Calu3 (cell line): ENCODE measurements around the gene SULF2. TPM values are rescaled to one million over a fixed set of nuclear protein-coding genes. Genes with fewer than 3 reads are reported as not detected.

Source experiments
- BruUV-seq: library from RNA; stranded (reverse); fragments of 400-500 nt; replicated peaks from 2 replicates; lab custom pipeline; 2021; lab: Mats Ljungman, UMichigan
- CTCF ChIA-PET: fragments of 300-600 bp; sonication (Branson Sonifier 250); formaldehyde crosslinking; loops from one replicate; lab custom pipeline; 2022; ENCODE audit warnings: antibody characterized with exemption; lab: Charles Lee
- DNase-seq: peaks from one replicate; pipeline ENCODE4 v3.0.0; 2022
- H3K27ac Mint-ChIP-seq: one replicate; pipeline ENCODE4 v1.8.0; 2022; ENCODE audit warnings: mixed read lengths; ENCODE audit not compliant: unreplicated experiment
- H3K27me3 Mint-ChIP-seq: one replicate; pipeline ENCODE4 v1.8.0; 2022; ENCODE audit warnings: mixed read lengths; ENCODE audit not compliant: unreplicated experiment
- H3K36me3 Mint-ChIP-seq: one replicate; pipeline ENCODE4 v1.8.0; 2022; ENCODE audit warnings: mild to moderate bottlenecking, moderate library complexity, mixed read lengths; ENCODE audit not compliant: insufficient read depth, unreplicated experiment
- H3K4me1 Mint-ChIP-seq: one replicate; pipeline ENCODE4 v1.8.0; 2022; ENCODE audit warnings: mild to moderate bottlenecking, low read depth, mixed read lengths; ENCODE audit not compliant: unreplicated experiment
- H3K4me3 Mint-ChIP-seq: one replicate; pipeline ENCODE4 v1.8.0; 2022; ENCODE audit warnings: mild to moderate bottlenecking, low read depth, moderate library complexity, mixed read lengths; ENCODE audit not compliant: unreplicated experiment
- H3K9me3 Mint-ChIP-seq: one replicate; pipeline ENCODE4 v1.8.0; 2022; ENCODE audit warnings: low read depth, mixed read lengths; ENCODE audit not compliant: unreplicated experiment
- CTCF ChIP-seq: fragments of 200-600 bp; IDR thresholded peaks from one replicate; pipeline ENCODE4 v1.8.0; 2022; ENCODE audit warnings: antibody characterized with exemption; ENCODE audit not compliant: unreplicated experiment
- intact Hi-C: fragments of 100-400 bp; cut with micrococcal nuclease; formaldehyde crosslinking; loops from one replicate; pipeline ENCODE4 v1.10.0; 2022; ENCODE audit not compliant: unreplicated experiment
- total RNA-seq: library from RNA; stranded (reverse); gene quantifications from 2 replicates; pipeline ENCODE4 v1.2.3, GENCODE V29; 2022

Gene SULF2
- total RNA-seq, 1 experiment from 2014 or later = 112 TPM

- Mint-ChIP-seq H3K4me3 (no peak overlapping the region), H3K9me3 (no peaks in the 10 kb centered on the region), H3K27me3 (no peaks in the 10 kb centered on the region), H3K36me3 (peaks cover 5% of the 10 kb centered on the region), H3K4me1 (no peaks in the 10 kb centered on the region), H3K27ac (no peak overlapping the region)
- intact Hi-C loops = loop anchor here (5.0 kb wide), 2 partner anchors 621 to 946 kb away; no protein-coding TSS in a partner anchor
- no TSS peak for BruUV-seq
- DNase-seq = no peak
- CTCF ChIA-PET = interaction anchor here (0.9 kb wide), 1 partner anchor 1204 kb away, joined by 4 read pairs; no protein-coding TSS in a partner anchor
- TF ChIP-seq CTCF = no peak
Observed at GRCh38 chr20:47676219-47676721, 109.0 kb downstream of the SULF2 start.

GRCh38 chr20:47675190-47676142 lies 109.8 kb downstream of the SULF2 start:
- Mint-ChIP-seq H3K4me1 (no peaks in the 10 kb centered on the region), H3K36me3 (peaks cover 6% of the 10 kb centered on the region), H3K9me3 (no peaks in the 10 kb centered on the region), H3K27ac (no peak overlapping the region), H3K27me3 (no peaks in the 10 kb centered on the region), H3K4me3 (no peak overlapping the region)
- CTCF ChIA-PET = interaction anchor here (0.9 to 1.3 kb wide), 2 partner anchors 12 to 1205 kb away, joined by 3 to 4 read pairs; no protein-coding TSS in a partner anchor
- no peak for TF ChIP-seq CTCF
- DNase-seq = no peak
- intact Hi-C loops = loop anchor here (5.0 kb wide), 2 partner anchors 622 to 947 kb away; no protein-coding TSS in a partner anchor
- no TSS peak for BruUV-seq

- no peak overlapping the region for H3K27ac Mint-ChIP-seq
- BruUV-seq = no TSS peak
- H3K9me3 Mint-ChIP-seq = no peaks in the 10 kb centered on the region
- CTCF ChIA-PET = interaction anchor here (1.3 kb wide), 1 partner anchor 11 kb away, joined by 3 read pairs; no protein-coding TSS in a partner anchor
- no peak for DNase-seq
- no peaks in the 10 kb centered on the region for H3K4me1 Mint-ChIP-seq
- H3K36me3 Mint-ChIP-seq = peaks cover 10% of the 10 kb centered on the region
- H3K27me3 Mint-ChIP-seq = no peaks in the 10 kb centered on the region
- H3K4me3 Mint-ChIP-seq = no peak overlapping the region
- no peak for TF ChIP-seq CTCF
- intact Hi-C loops = loop anchor here (5.0 kb wide), 2 partner anchors 623 to 948 kb away; no protein-coding TSS in a partner anchor
Observed at GRCh38 chr20:47674686-47675085, 110.6 kb downstream of the SULF2 start.

GRCh38 chr20:47674145-47674544 lies 111.1 kb downstream of the SULF2 start:
- Mint-ChIP-seq H3K4me3 (no peak overlapping the region), H3K27ac (no peak overlapping the region), H3K27me3 (no peaks in the 10 kb centered on the region), H3K4me1 (no peaks in the 10 kb centered on the region), H3K9me3 (no peaks in the 10 kb centered on the region), H3K36me3 (peaks cover 10% of the 10 kb centered on the region)
- CTCF ChIA-PET = interaction anchor here (1.3 kb wide), 1 partner anchor 10 kb away, joined by 3 read pairs; no protein-coding TSS in a partner anchor
- no peak for DNase-seq
- intact Hi-C loops = no loop called here
- BruUV-seq = no TSS peak
- TF ChIP-seq CTCF = no peak
